HG03342 (cell line): Measurements from ENCODE around the gene ZNF367.
"Not testable (repeated sequence)": the region's sequence is repeated elsewhere in the genome, so short reads cannot be mapped to it uniquely, and the experiment has no call there.

Source experiments
- ATAC-seq: cut with Tn5 transposase; IDR thresholded peaks from one replicate; pipeline ENCODE4 v1.9.1; 2021; ENCODE audit warnings: mild to moderate bottlenecking, moderate library complexity; ENCODE audit not compliant: unreplicated experiment

ZNF367 gene

DNA sequence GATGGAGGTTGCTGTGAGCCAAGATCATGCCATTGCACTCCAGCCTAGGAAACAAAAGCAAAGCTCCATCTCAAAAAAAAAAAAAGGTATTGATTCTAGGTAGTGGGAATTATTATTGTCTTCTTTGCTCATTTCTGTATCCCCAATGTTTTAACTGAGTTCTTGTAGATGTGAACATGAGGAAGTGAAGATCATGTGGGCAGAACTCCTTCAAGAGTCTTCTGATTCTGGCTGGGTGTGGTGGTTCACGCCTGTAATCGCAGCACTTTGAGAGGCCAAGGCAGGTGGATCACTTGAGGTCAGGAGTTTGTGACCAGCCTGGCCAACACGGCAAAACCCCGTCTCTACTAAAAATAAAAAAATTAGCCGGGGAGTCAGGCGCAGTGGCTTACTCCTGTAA lies 42.7 kb downstream of the ZNF367 start:
- not testable (repeated sequence) for ATAC-seq

DNA sequence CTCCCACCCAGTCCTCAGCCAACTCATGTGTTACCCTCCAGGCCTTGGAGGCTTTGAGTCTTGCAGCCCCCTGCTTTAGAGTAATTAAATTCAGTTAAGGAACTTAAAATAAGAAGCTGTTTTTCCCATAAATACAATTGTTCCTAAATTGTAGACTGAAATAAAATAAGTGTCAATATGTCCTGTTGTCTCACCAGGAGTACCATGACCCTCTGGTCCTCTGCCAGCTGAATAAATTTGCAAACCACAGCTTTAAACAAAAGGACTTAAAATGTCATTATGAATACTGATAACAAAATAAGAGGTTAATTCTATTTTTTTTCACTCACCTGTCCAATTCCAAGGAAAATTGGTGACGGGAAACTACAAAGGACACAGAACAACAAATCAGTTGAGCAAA lies 50.2 kb downstream of the ZNF367 start:
- ATAC-seq, result no peak

DNA sequence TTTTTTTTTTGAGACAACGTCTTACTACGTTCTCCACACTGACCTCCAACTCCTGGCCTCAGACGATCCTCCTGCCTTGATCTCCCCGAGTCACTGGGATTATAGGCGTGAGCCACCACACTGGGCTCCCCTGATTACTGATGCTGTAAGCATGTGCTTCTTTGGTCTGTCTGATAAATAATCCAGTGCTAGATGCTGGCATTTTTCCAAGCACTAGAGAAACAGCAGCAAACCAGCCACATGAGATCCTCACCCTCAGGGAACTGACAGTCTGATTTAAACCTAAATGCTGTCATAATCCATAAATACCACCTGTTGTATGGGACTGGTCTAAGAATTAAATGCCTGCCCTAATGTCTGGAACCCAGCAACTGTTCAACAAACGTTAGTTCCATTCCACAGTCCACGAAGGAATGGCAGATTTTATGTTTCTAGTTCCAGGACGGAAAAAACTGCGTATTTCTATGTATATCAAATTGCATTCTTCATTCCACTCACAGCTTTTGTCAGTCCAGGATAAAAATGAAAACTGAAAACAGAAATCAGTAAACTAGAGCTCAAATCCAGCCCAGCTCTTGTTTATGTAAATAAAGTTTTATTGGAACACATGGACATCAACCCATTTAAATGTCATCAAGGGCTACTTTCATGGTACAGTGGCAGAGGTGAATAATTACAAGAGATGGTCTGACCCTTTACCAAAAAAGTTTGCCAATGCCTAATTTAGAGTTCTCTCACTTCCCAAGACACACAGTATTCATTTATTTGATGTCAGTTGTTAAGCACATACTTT lies 54.8 kb downstream of the ZNF367 start:
- ATAC-seq, result no peak

DNA sequence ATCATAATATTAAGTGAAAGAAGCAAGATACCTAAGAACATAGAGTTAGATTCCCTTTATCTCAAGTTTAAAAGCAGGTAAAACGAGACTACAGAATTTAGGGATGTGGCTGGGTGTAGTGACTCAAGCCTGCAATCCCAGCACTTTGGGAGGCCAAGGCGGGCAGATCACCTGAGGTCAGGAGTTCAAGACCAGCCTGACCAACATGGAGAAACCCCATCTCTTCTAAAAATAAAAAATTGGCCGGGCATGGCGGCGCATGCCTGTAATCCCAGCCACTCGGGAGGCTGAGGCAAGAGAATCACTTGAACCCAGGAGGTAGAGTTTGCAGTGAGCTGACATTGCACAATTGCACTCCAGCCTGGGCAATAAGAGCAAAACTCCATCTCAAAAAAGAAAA lies 56.1 kb downstream of the ZNF367 start:
- not testable (repeated sequence) for ATAC-seq

DNA sequence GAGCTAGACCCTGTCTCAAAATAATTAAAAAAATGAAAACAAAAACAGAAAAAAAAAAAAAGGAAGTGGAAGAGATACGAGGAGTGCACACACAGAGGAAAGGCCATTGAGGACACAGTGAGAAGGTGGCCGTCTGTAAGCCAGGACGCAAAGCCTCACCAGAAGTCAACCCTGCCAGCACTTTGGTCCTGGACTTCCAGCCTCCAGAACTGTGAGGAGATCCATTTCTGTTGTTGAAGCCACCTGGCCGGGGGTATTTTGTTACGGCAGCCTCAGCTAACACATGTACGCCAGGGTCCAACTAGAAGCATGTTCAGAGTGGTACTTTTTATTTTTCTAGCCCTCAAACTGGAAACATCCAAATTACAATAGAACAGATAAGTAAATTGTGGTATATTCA lies 56.5 kb downstream of the ZNF367 start:
- ATAC-seq, result no peak

DNA sequence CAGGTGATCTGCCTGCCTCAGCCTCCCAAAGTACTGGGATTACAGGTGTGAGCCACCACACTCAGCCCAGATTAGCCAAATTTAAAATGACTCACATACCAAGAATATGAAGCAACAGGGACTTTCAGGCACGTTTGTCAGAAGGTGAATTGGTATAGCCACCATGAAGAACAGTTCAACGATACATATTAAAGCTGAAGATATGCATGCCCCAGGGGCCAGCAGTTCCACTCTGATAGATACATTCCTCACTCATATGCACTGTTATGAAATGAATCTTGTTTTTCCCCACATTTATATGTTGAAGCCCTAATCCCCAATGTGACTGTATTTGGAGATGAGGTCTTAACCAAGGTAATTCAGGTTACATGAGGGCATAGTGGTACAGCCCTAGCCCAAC lies 57.2 kb downstream of the ZNF367 start:
- ATAC-seq, result no peak

DNA sequence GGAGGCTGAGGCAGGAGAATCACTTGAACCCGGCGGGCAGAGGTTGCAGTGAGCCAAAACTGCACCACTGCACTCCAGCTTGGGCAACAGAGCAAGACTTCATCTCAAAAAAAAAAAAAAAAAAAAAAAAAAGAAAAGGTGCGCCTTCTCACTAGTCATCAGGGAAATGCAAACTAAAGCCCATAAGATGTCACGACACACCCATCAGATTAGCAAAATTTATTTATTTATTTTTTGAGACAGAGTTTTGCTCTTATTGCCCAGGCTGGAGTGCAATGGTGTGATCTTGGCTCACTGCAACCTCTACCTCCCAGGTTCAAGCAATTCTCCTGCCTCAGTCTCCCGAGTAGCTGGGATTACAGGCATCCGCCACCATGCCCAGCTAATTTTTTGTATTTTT lies 57.6 kb downstream of the ZNF367 start:
- ATAC-seq, result not testable (repeated sequence)

DNA sequence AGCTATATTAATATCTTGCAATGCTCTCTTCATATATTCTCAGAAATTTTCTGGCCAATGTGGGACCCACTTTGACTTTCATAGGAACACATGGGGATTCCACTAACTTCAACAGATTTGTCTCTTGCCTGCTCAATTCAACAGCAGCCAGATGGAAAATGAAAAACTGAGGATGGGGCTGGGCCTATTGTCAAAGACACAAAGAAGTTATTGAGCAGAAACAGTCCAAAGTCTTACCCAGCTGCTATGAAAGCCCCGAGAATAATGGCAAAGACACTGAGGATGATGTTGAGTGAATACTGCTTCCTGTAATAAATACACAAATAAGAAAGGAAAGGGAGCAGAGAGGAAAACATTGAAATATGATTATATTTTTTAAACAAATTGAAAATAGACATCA lies 67.3 kb downstream of the ZNF367 start:
- ATAC-seq, result no peak

DNA sequence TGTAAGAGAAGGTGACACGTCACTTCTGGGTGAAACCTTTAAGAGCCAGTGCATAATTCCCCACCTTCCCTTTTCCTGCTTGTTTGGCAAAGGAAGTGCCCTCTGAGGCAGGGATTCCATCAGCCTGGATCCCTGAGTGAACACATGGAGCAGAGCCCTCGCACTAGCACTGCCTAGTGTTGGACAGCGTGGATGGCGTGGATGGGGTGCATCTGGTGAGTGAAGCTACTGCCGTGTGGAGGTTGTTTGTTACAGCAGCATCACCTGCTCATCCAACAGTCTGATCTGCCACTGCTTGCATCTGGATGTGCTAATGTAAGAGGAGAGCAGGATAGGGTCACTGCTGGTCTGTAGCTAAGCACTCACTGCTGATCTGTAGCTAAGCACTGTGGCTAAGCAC lies 69.9 kb downstream of the ZNF367 start:
- no peak for ATAC-seq

DNA sequence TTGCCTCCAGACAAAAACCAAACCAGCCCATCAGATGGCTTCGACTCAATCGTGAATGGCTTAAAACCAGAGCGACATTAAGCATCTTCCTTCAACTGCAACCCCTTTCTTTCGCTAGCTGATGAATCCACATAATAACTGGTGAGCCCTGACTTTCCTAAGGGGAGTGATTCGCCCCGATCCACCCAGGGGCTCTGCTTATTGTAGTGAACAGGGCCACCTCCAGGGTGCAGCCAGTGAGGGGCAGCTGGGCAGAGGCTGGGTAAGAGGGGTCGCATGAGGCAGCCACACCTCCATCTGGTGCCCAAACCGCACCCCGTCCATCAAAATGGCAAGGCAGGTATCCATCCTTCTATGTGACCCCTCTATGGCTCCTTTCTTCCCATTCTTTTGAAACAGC lies 72.6 kb downstream of the ZNF367 start:
- ATAC-seq, result no peak

DNA sequence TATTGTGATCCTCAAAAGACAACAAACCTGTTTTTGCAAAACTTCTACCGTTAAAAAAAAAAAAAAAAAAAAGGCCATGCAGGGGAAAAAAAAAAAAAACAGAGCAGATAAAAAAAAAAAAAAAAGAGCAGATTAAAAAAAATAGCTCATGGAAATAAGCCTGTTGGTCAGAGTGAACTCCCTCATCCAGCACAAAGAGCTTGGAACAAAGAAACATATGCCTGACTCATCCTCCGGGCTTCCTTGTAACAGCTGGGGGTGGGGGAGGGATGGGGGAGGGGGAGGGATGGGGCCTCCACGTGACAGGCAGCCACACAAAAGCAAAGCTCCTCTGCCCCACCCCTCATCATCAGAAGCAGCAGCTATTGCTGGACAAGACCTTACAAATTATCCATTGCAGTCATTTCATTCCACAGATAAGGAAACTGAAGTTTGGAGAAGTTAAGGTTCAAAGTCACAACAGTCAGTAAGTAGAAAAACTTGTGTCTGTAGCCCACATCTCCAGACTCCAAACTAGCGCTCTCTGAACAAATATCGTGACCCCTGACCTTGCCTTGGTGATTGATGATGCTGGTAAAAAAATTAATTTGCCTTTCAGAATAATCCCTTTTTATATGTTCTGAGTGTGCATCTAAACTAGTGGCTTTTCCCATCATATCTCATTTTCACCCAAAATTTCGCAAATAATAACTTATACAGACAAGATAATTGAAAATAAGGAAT lies 73.6 kb downstream of the ZNF367 start:
- no peak for ATAC-seq

DNA sequence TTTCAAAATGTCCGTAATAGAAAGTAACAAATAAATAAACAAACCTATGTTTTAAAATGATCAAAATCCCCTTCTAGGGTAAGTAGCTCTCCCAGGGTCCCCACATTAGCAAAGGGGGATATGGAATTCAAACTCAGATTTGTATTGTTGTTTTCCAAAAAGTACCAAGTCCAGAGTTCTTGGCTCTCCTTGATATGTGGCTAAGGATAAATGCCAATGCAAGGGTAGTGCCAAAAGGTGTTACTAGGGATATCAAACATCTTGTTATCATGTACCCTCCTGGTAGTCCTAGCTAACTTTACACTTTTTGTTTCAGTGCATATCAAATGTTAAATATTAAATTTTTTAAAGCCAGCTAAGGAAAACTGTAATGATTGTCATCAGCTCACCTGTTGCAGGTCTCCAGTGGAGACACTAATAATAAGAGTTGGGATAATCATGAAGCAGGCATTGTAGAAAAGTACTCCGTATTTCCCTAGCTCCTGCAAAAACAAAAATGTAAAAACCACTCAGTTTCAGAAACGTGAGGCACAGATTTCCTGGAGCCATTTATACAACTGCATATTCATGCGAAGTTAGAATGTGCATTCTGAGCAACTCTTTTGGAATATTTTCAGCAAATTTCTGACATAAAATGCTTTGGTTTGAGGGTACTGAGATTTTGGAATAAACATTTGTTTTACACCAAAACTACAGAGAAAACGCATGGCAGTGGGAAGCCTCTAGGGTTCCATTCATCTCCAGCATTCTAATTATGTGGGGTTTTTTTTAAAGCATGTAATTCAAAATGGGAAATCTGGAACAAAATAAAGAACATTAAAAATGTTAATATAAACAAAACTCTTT lies 74.4 kb downstream of the ZNF367 start:
- ATAC-seq, result no peak

DNA sequence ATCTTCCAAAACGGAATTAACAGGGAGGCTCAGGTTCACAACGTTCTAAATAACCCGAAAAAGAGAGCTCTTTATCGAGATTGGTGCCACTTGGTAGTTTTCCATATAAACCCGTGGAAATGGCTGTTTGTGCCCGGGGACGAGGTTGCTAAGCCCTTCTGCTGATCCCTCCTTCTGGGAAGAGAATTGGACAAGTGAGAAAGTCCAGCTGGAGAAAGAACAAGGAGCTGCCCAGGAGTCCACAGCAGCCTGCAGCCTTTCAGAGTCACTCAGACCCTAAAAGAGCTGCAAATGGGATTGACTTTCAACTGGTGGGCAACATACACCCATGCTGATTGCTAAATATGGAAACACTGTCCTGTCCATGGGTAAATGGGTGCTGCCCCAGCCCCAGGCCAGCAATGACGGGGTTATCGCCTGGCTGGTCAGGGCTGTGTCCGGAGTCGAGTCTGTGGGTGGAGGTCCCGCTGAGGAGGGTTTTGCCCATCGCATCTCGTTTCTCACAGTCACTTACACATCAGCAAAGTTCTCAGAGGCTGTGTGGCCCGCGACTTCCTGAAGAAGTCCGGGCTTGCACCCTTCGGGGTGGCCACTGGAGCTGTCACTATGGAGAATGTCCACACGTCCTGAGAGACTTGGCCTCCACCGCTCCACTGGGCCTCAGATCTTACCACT lies 75.5 kb downstream of the ZNF367 start:
- ATAC-seq, result no peak

DNA sequence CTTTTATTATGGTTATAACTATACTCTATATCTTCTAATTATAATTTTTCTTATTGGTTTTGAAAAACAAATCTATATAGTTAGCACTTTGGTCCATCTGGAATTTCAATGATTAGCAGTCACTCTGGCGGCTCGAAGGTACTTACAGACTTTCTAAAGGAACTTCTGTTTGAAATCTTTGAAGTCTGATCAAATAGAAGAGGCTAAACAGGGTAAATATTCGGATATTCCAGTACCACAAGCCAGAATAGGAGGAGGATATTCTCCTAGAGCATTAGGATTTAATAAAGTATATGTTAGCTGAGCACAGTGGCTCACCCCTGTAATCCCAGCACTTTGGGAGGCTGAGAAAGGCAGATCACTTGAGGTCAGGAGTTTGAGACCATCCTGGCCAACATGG lies 77.5 kb downstream of the ZNF367 start:
- no peak for ATAC-seq

DNA sequence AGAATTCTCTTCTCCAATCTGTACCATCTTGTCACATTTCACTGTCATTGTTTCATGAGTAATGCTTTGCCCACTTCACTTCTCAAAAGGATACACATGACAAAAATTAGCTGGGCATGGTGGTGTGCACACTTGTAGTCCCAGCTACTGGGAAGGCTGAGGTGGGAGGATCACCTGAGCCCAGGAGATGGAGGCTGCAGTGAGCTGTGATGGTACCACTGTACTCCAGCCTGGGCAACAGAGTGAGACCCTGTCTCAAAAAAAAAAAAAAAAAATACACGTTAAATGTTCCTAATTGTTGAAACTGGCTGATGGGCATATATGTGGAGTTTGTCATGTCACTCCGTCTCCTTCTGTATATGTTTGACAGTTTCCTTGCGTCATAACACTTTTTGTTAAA lies 79.9 kb downstream of the ZNF367 start:
- ATAC-seq, result no peak
